HepG2 (cell line): Measurements from ENCODE around the gene EEPD1. TPM values are rescaled to one million over a fixed set of nuclear protein-coding genes. Genes with fewer than 3 reads are reported as not detected.

ENCODE experiments used
- BHLHE40 ChIP-seq: IDR thresholded peaks from 2 replicates; pipeline ENCODE4 v1.6.1; 2011; ENCODE audit warnings: low read length, improper control_type of control experiment
- ESRRA ChIP-seq: sonication (generic); formaldehyde crosslinking; IDR thresholded peaks from 2 replicates; pipeline ENCODE4 v1.5.1; 2020; ENCODE audit warnings: mild to moderate bottlenecking, low read depth, missing genetic modification reagents
- HMG20A ChIP-seq: IDR thresholded peaks from 2 replicates; pipeline ENCODE4 v1.6.1; 2016; ENCODE audit warnings: borderline replicate concordance
- IKZF1 ChIP-seq: fragments of 450-650 bp; IDR thresholded peaks from 2 replicates; pipeline ENCODE4 v1.7.1; 2016
- NONO ChIP-seq, 2 experiments: fragments of 450-650 bp in 1 of 2; sonication (generic) in 1 of 2; formaldehyde crosslinking in 1 of 2; IDR thresholded peaks in 1 of 2; conservative IDR thresholded peaks in 1 of 2; 2 replicates each; pipeline versions ENCODE4 v1.6.1 to v1.8.0; 2017 to 2022; ENCODE audit warnings: mild to moderate bottlenecking in 1 of 2, missing genetic modification reagents in 1 of 2, moderate library complexity in 1 of 2
- NR2F2 ChIP-seq: IDR thresholded peaks from 2 replicates; pipeline ENCODE4 v1.6.1; 2012; ENCODE audit warnings: low read depth, inconsistent platforms, borderline replicate concordance
- RELA ChIP-seq: sonication (generic); formaldehyde crosslinking; IDR thresholded peaks from 2 replicates; pipeline ENCODE4 v1.4.0; 2020; ENCODE audit warnings: missing genetic modification reagents
- SALL1 ChIP-seq: sonication (generic); formaldehyde crosslinking; IDR thresholded peaks from 2 replicates; pipeline ENCODE4 v1.8.0; 2022; ENCODE audit warnings: mild to moderate bottlenecking, missing genetic modification reagents
- SIX4 ChIP-seq: sonication (generic); formaldehyde crosslinking; IDR thresholded peaks from 2 replicates; pipeline ENCODE4 v1.4.0; 2020; ENCODE audit warnings: missing genetic modification reagents
- SNAPC2 ChIP-seq: sonication (generic); formaldehyde crosslinking; IDR thresholded peaks from 2 replicates; pipeline ENCODE4 v1.8.1; 2022; ENCODE audit warnings: mild to moderate bottlenecking, missing genetic modification reagents
- TARDBP ChIP-seq: sonication (generic); formaldehyde crosslinking; IDR thresholded peaks from 2 replicates; pipeline ENCODE4 v1.8.0; 2022; ENCODE audit warnings: mild to moderate bottlenecking, missing genetic modification reagents
- YY1 ChIP-seq: IDR thresholded peaks from 2 replicates; pipeline ENCODE4 v1.6.1; 2011; ENCODE audit warnings: low read length, low read depth, moderate library complexity, mild to moderate bottlenecking; ENCODE audit not compliant: insufficient read depth, insufficient replicate concordance
- ZBTB33 ChIP-seq: sonication (generic); formaldehyde crosslinking; IDR thresholded peaks from 2 replicates; pipeline ENCODE4 v1.4.0; 2020; ENCODE audit warnings: missing genetic modification reagents
- ZBTB7B ChIP-seq: sonication (generic); formaldehyde crosslinking; IDR thresholded peaks from 2 replicates; pipeline ENCODE4 v1.4.0; 2020; ENCODE audit warnings: missing genetic modification reagents
- ZBTB8A ChIP-seq: sonication (generic); formaldehyde crosslinking; IDR thresholded peaks from 2 replicates; pipeline ENCODE4 v1.4.0; 2020; ENCODE audit warnings: mild to moderate bottlenecking, low read depth, missing genetic modification reagents, borderline replicate concordance
- ZIK1 ChIP-seq: sonication (generic); formaldehyde crosslinking; IDR thresholded peaks from 2 replicates; pipeline ENCODE4 v1.5.0; 2020; ENCODE audit warnings: mild to moderate bottlenecking, low read depth, missing genetic modification reagents, borderline replicate concordance
- ZNF12 ChIP-seq: sonication (generic); formaldehyde crosslinking; IDR thresholded peaks from 2 replicates; pipeline ENCODE4 v1.5.0; 2020; ENCODE audit warnings: missing genetic modification reagents
- ZNF580 ChIP-seq: IDR thresholded peaks from 2 replicates; pipeline ENCODE4 v1.6.1; 2016; ENCODE audit warnings: low read depth, borderline replicate concordance
- ZNF609 ChIP-seq: sonication (generic); formaldehyde crosslinking; IDR thresholded peaks from 2 replicates; pipeline ENCODE4 v1.4.0; 2020; ENCODE audit warnings: mild to moderate bottlenecking, missing genetic modification reagents, borderline replicate concordance
- ZNF768 ChIP-seq: sonication (generic); formaldehyde crosslinking; IDR thresholded peaks from 2 replicates; pipeline ENCODE4 v1.4.0; 2020; ENCODE audit warnings: missing genetic modification reagents
- ZNF816 ChIP-seq: sonication (generic); formaldehyde crosslinking; IDR thresholded peaks from 2 replicates; pipeline ENCODE4 v1.8.0; 2022; ENCODE audit warnings: missing genetic modification reagents, mild to moderate bottlenecking, borderline replicate concordance
- polyA plus RNA-seq, 8 experiments: library from polyadenylated mRNA; depleted of rRNA in 3 of 8; stranded (reverse) in 7 of 8; unstranded in 1 of 8; fragments of >200 nt; fragmentation: Illumina TruSeq in 4 of 8; extraction: Trizol in 4 of 8; gene quantifications; 2 replicates each; pipeline versions ENCODE4 v1.2.1 to v1.2.3, GENCODE V29; 2011 to 2016; ENCODE audit warnings: low read depth in 4 of 8, missing spikeins in 1 of 8, mixed read lengths in 1 of 8; ENCODE audit not compliant: insufficient read depth in 1 of 8
- total RNA-seq, 5 experiments: library from RNA; depleted of rRNA; stranded (reverse); fragments of >200 nt; fragmentation: Illumina TruSeq; extraction: Trizol; gene quantifications; 2 replicates each; pipeline ENCODE4 v1.2.3, GENCODE V29; 2016; ENCODE audit warnings: low read depth in 1 of 5

Gene EEPD1
- total and polyA plus RNA-seq, 2 of the 13 experiments (the other 11 are each of a cell fraction or from before 2014, with no cell fraction given) = 10.1 to 16.4 TPM

GRCh38 chr7:36287371-36288241, 134.6 kb downstream of the EEPD1 start (continued):
- TF ChIP-seq BHLHE40 (peak; percentile 69; the same call in 1 of the 2 replicates), ZNF609 (CRISPR knock-in tag) (peak; percentile 98), RELA (CRISPR knock-in tag) (no peak), HMG20A (CRISPR knock-in tag) (peak; percentile 97), YY1 (peak; percentile 64), IKZF1 (no peak), ZNF580 (CRISPR knock-in tag) (peak; percentile 72; the same call in 1 of the 2 replicates), NR2F2 (peak; percentile 100), ZNF12 (CRISPR knock-in tag) (peak; percentile 17; the same call in 1 of the 2 replicates), ZNF768 (CRISPR knock-in tag) (peak; percentile 42; the same call in 1 of the 2 replicates), ZBTB8A (CRISPR knock-in tag) (no peak), ESRRA (CRISPR knock-in tag) (peak; percentile 93), ZNF816 (CRISPR knock-in tag) (peak; percentile 79; the same call in 1 of the 2 replicates), SALL1 (CRISPR knock-in tag) (peak; percentile 97), SIX4 (CRISPR knock-in tag) (peak; percentile 97), NONO (IDR thresholded peaks at IDR 0.05) (no peak), NONO (CRISPR knock-in tag; conservative IDR thresholded peaks at IDR 0.05) (peak; percentile 55; the same call in 1 of the 2 replicates), SNAPC2 (CRISPR knock-in tag) (peak; percentile 84; the same call in 1 of the 2 replicates), TARDBP (CRISPR knock-in tag) (peak; percentile 77; the same call in 1 of the 2 replicates), ZBTB33 (CRISPR knock-in tag) (peak; percentile 80), ZBTB7B (CRISPR knock-in tag) (peak; percentile 74; the same call in 1 of the 2 replicates), ZIK1 (CRISPR knock-in tag) (0 out of 2 replicates have a peak, but pooled peaks have one; percentile 46)
